WTC11 (cell line): ENCODE results near the gene PVALEF. TPM values are rescaled to one million over a fixed set of nuclear protein-coding genes. Genes with fewer than 3 reads are reported as not detected.
A peak's percentile ranks its signal among the peaks of the same experiment; 100 is the strongest.

Experiments
- ATAC-seq: fragments of 200-7000 bp; cut with Tn5 transposase; 2 replicates; pipeline ENCODE4 v1.10.0; 2021; ENCODE audit warnings: mild to moderate bottlenecking, moderate library complexity
- CTCF ChIA-PET: fragments of 300-600 bp; sonication (Branson Sonifier 250); formaldehyde crosslinking; loops from one replicate; lab custom pipeline; 2021; ENCODE audit warnings: antibody characterized with exemption; lab: Charles Lee
- POLR2A ChIA-PET: fragments of 350-600 bp; sonication (Branson Sonifier 250); formaldehyde crosslinking; loops from one replicate; lab custom pipeline; 2021; ENCODE audit warnings: antibody characterized with exemption; lab: Charles Lee
- DNase-seq: peaks from one replicate; pipeline ENCODE4 v3.0.0; 2021; ENCODE audit warnings: low spot score
- H3K27ac Mint-ChIP-seq: 2 replicates; pipeline ENCODE4 v1.8.0; 2021; ENCODE audit warnings: mixed read lengths
- H3K27me3 Mint-ChIP-seq: 2 replicates; pipeline ENCODE4 v1.8.0; 2021; ENCODE audit warnings: low read depth, mild to moderate bottlenecking, moderate library complexity, mixed read lengths
- H3K36me3 Mint-ChIP-seq: 2 replicates; pipeline ENCODE4 v1.8.0; 2021; ENCODE audit warnings: mixed read lengths
- H3K4me1 Mint-ChIP-seq: 2 replicates; pipeline ENCODE4 v1.8.0; 2022; ENCODE audit warnings: mixed read lengths
- H3K4me3 Mint-ChIP-seq: 2 replicates; pipeline ENCODE4 v1.8.0; 2021; ENCODE audit warnings: mild to moderate bottlenecking, moderate library complexity, mixed read lengths
- H3K9me3 Mint-ChIP-seq: 2 replicates; pipeline ENCODE4 v1.8.0; 2021; ENCODE audit warnings: mixed read lengths
- MXD4 ChIP-seq: fragments of 250-450 bp; sonication (Bioruptor Pico); IDR thresholded peaks from 2 replicates; pipeline ENCODE4 v1.8.0; 2021; ENCODE audit warnings: mild to moderate bottlenecking, moderate library complexity, borderline replicate concordance
- NFE2L1 ChIP-seq: sonication (generic); formaldehyde crosslinking; IDR thresholded peaks from 2 replicates; pipeline ENCODE4 v1.8.1; 2023; ENCODE audit warnings: missing genetic modification reagents
- RELA ChIP-seq: sonication (generic); formaldehyde crosslinking; IDR thresholded peaks from 2 replicates; pipeline ENCODE4 v1.8.1; 2022; ENCODE audit warnings: missing genetic modification reagents, mild to moderate bottlenecking, borderline replicate concordance
- SMAD3 ChIP-seq: sonication (generic); formaldehyde crosslinking; IDR thresholded peaks from 2 replicates; pipeline ENCODE4 v1.8.0; 2022; ENCODE audit warnings: missing genetic modification reagents, mild to moderate bottlenecking, borderline replicate concordance
- SMAD4 ChIP-seq: sonication (generic); formaldehyde crosslinking; IDR thresholded peaks from 2 replicates; pipeline ENCODE4 v1.8.0; 2022; ENCODE audit warnings: mild to moderate bottlenecking, missing genetic modification reagents
- STAT6 ChIP-seq: sonication (generic); formaldehyde crosslinking; conservative IDR thresholded peaks from 2 replicates; pipeline ENCODE4 v1.8.1; 2023; ENCODE audit warnings: mild to moderate bottlenecking, low read depth, missing genetic modification reagents, moderate library complexity
- ZNF121 ChIP-seq: sonication (generic); formaldehyde crosslinking; IDR thresholded peaks from 2 replicates; pipeline ENCODE4 v1.8.0; 2023; ENCODE audit warnings: missing genetic modification reagents
- ZNF219 ChIP-seq: sonication (generic); formaldehyde crosslinking; IDR thresholded peaks from 2 replicates; pipeline ENCODE4 v1.8.0; 2023; ENCODE audit warnings: missing genetic modification reagents, mild to moderate bottlenecking, borderline replicate concordance
- ZNF317 ChIP-seq: sonication (generic); formaldehyde crosslinking; IDR thresholded peaks from 2 replicates; pipeline ENCODE4 v1.8.1; 2023; ENCODE audit warnings: low read depth, mild to moderate bottlenecking, moderate library complexity, missing genetic modification reagents, borderline replicate concordance
- total RNA-seq: library from RNA; stranded (reverse); gene quantifications from 3 replicates; pipeline ENCODE4 v1.2.3, GENCODE V29; 2021
- TF ChIP-seq, protein P1 (sequence below): fragments of 250-450 bp; sonication (Bioruptor Pico); conservative IDR thresholded peaks from 2 replicates; pipeline ENCODE4 v1.9.0; 2021; ENCODE audit warnings: mild to moderate bottlenecking
- TF ChIP-seq, protein P2 (sequence below): fragments of 250-450 bp; sonication (Bioruptor Pico); IDR thresholded peaks from 2 replicates; pipeline ENCODE4 v1.9.0; 2021; ENCODE audit warnings: moderate library complexity, mild to moderate bottlenecking, inconsistent platforms, borderline replicate concordance
- TF ChIP-seq, protein P3 (sequence below): fragments of 250-450 bp; sonication (Bioruptor Pico); IDR thresholded peaks from 2 replicates; pipeline ENCODE4 v1.9.0; 2021; ENCODE audit warnings: mild to moderate bottlenecking, borderline replicate concordance
- TF ChIP-seq, protein P4 (sequence below): sonication (generic); formaldehyde crosslinking; IDR thresholded peaks from 2 replicates; pipeline ENCODE4 v1.8.0; 2022; ENCODE audit warnings: mild to moderate bottlenecking, missing genetic modification reagents

Gene PVALEF
- total RNA-seq, 1 experiment from 2014 or later = not detected

GRCh38 chr17:81210466-81210865 lies 45.2 kb downstream of the PVALEF start (continued):
- TF ChIP-seq STAT6 (CRISPR knock-in tag) = no peak

DNA sequence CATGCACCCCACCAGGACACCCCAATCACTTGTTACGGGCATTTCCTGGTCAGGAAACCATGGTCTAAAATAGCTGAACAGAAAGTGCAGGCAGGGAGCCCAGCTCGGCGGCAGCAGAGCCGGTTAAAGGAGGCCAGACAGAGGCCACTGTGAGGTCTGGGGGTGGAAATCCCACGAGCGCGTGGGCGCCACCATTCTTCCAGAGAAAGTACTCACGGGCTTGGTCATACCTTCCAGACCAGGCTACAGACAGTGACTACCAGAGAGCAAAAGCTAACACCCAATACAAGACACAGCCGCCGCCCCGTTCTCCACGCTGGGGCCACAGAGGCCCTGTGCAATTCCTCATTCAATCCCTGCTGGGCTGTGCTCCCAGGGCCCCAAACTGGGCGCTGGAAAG lies 45.6 kb downstream of the PVALEF start:
- POLR2A ChIA-PET = no interaction called here

DNA sequence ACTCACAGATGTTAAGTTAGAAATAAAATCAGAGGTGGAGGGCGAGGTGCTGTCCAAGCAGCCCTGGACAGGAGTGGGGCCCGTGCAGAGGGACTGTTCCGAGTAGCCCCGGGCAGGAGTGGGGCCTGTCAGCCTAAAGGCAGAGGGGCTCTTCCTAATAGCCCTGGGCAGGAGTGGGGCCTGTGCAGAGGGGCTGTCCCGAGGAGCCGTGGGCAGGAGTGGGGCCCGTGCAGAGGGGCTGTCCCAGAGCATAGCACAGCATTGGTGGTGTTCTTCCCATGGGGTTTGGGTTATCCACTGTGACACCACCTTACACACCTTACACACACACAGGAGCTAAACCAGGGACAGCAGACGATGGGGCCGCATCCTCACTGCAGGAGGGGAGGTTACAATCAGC lies 47.1 kb downstream of the PVALEF start:
- TF ChIP-seq SMAD4 (CRISPR knock-in tag) = no peak
- TF ChIP-seq, protein P1, sequence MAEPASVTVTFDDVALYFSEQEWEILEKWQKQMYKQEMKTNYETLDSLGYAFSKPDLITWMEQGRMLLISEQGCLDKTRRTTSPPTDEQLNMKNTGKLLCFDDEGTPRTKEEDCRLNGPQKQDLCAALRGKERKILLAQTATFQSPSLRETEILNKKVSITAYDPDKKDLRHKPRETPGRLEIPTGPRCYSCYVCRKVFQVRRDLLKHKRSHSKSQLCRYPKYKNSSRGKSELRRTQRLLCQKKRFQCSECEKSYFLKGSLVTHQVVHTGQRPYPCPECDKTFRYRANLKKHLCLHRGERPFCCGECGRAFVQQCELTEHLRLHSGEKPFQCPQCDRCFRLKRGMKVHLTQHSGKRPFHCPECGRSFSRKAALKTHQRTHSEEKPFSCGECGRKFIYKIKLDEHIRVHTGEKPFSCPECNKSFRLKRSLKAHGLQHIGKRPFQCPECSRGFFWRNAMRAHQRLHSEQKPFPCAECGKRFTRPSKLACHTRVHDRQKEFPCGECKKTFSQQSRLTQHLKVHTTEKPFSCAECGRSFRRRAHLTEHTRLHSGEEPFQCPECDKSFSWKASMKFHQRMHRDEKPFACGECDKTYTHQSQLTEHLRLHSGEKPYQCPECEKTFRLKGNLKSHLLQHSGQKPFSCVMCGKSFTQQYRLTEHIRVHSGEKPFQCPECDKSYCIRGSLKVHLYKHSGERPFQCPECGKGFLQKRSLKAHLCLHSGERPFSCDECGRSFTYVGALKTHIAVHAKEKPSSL (CRISPR knock-in tag) = no peak
- no peak for TF ChIP-seq ZNF317 (CRISPR knock-in tag)
- H3K27ac Mint-ChIP-seq = no peak overlapping the region
- no peaks in the 10 kb centered on the region for H3K27me3 Mint-ChIP-seq
- ChIA-PET CTCF (no interaction called here), POLR2A (no interaction called here)
- no peak for DNase-seq
- no peak for ATAC-seq
- H3K4me3 Mint-ChIP-seq = no peak overlapping the region
- 0 out of 2 replicates have a peak, but pooled peaks cover 3% of the 10 kb centered on the region for H3K36me3 Mint-ChIP-seq
- no peaks in the 10 kb centered on the region for H3K4me1 Mint-ChIP-seq
- H3K9me3 Mint-ChIP-seq = no peaks in the 10 kb centered on the region

More for the DNA sequence above, 45.6 kb downstream of the PVALEF start:
- H3K36me3 Mint-ChIP-seq = no peaks in the 10 kb centered on the region; the same call in 1 of the 2 replicates
- H3K27ac Mint-ChIP-seq = no peak overlapping the region
- TF ChIP-seq NFE2L1 (CRISPR knock-in tag) (no peak), RELA (CRISPR knock-in tag) (no peak), MXD4 (CRISPR knock-in tag) (no peak)
- no peaks in the 10 kb centered on the region for H3K4me1 Mint-ChIP-seq
- DNase-seq = peak; percentile 44
- no peaks in the 10 kb centered on the region for H3K27me3 Mint-ChIP-seq
- ATAC-seq = peak; percentile 60
- no peak overlapping the region for H3K4me3 Mint-ChIP-seq
- CTCF ChIA-PET = interaction anchor here (0.8 to 1.5 kb wide), 8 partner anchors 9 to 89 kb away, joined by 3 to 7 read pairs (median 4); partner anchors contain the start of genes CEP131, NDUFAF8 and TEPSIN
- no peaks in the 10 kb centered on the region for H3K9me3 Mint-ChIP-seq

- no peak overlapping the region for H3K27ac Mint-ChIP-seq
- ATAC-seq (no peak), DNase-seq (no peak)
- CTCF ChIA-PET = no interaction called here
- TF ChIP-seq, protein P2, sequence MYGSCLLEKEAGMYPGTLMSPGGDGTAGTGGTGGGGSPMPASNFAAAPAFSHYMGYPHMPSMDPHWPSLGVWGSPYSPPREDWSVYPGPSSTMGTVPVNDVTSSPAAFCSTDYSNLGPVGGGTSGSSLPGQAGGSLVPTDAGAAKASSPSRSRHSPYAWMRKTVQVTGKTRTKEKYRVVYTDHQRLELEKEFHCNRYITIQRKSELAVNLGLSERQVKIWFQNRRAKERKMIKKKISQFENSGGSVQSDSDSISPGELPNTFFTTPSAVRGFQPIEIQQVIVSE (CRISPR knock-in tag) = no peak
- TF ChIP-seq, all 79 proteins: peak for 0
- POLR2A ChIA-PET = no interaction called here
- Mint-ChIP-seq H3K9me3 (no peaks in the 10 kb centered on the region), H3K36me3 (0 out of 2 replicates have a peak, but pooled peaks cover 3% of the 10 kb centered on the region), H3K4me1 (no peaks in the 10 kb centered on the region), H3K27me3 (no peaks in the 10 kb centered on the region), H3K4me3 (no peak overlapping the region)
Observed at GRCh38 chr17:81213978-81214377, 48.7 kb downstream of the PVALEF start.

GRCh38 chr17:81217491-81217890 lies 52.2 kb downstream of the PVALEF start:
- ATAC-seq (no peak), DNase-seq (no peak)
- ChIA-PET CTCF (interaction anchor here (0.5 to 1.0 kb wide), 2 partner anchors 12 to 88 kb away, joined by 3 to 5 read pairs; no protein-coding TSS in a partner anchor), POLR2A (no interaction called here)
- Mint-ChIP-seq H3K4me3 (no peak overlapping the region), H3K9me3 (no peaks in the 10 kb centered on the region), H3K4me1 (peaks cover 10% of the 10 kb centered on the region), H3K27ac (no peak overlapping the region), H3K36me3 (0 out of 2 replicates have a peak, but pooled peaks cover 3% of the 10 kb centered on the region), H3K27me3 (no peaks in the 10 kb centered on the region)
- TF ChIP-seq SMAD3 (CRISPR knock-in tag) = no peak
- no peak for TF ChIP-seq ZNF219
- TF ChIP-seq, protein P3, sequence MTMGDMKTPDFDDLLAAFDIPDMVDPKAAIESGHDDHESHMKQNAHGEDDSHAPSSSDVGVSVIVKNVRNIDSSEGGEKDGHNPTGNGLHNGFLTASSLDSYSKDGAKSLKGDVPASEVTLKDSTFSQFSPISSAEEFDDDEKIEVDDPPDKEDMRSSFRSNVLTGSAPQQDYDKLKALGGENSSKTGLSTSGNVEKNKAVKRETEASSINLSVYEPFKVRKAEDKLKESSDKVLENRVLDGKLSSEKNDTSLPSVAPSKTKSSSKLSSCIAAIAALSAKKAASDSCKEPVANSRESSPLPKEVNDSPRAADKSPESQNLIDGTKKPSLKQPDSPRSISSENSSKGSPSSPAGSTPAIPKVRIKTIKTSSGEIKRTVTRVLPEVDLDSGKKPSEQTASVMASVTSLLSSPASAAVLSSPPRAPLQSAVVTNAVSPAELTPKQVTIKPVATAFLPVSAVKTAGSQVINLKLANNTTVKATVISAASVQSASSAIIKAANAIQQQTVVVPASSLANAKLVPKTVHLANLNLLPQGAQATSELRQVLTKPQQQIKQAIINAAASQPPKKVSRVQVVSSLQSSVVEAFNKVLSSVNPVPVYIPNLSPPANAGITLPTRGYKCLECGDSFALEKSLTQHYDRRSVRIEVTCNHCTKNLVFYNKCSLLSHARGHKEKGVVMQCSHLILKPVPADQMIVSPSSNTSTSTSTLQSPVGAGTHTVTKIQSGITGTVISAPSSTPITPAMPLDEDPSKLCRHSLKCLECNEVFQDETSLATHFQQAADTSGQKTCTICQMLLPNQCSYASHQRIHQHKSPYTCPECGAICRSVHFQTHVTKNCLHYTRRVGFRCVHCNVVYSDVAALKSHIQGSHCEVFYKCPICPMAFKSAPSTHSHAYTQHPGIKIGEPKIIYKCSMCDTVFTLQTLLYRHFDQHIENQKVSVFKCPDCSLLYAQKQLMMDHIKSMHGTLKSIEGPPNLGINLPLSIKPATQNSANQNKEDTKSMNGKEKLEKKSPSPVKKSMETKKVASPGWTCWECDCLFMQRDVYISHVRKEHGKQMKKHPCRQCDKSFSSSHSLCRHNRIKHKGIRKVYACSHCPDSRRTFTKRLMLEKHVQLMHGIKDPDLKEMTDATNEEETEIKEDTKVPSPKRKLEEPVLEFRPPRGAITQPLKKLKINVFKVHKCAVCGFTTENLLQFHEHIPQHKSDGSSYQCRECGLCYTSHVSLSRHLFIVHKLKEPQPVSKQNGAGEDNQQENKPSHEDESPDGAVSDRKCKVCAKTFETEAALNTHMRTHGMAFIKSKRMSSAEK = no peak
- TF ChIP-seq ZNF121 (CRISPR knock-in tag) = no peak
- TF ChIP-seq, protein P4, sequence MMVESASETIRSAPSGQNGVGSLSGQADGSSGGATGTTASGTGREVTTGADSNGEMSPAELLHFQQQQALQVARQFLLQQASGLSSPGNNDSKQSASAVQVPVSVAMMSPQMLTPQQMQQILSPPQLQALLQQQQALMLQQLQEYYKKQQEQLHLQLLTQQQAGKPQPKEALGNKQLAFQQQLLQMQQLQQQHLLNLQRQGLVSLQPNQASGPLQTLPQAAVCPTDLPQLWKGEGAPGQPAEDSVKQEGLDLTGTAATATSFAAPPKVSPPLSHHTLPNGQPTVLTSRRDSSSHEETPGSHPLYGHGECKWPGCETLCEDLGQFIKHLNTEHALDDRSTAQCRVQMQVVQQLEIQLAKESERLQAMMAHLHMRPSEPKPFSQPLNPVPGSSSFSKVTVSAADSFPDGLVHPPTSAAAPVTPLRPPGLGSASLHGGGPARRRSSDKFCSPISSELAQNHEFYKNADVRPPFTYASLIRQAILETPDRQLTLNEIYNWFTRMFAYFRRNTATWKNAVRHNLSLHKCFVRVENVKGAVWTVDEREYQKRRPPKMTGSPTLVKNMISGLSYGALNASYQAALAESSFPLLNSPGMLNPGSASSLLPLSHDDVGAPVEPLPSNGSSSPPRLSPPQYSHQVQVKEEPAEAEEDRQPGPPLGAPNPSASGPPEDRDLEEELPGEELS = no peak
- no peak for TF ChIP-seq RELA (CRISPR knock-in tag)
